HG03159 (cell line): ENCODE results near the gene SPARCL1.
"Not testable (repeated sequence)": the region's sequence is repeated elsewhere in the genome, so short reads cannot be mapped to it uniquely, and the experiment has no call there.

Source experiments
- ATAC-seq: cut with Tn5 transposase; IDR thresholded peaks from one replicate; pipeline ENCODE4 v1.9.1; 2021; ENCODE audit warnings: mild to moderate bottlenecking, moderate library complexity; ENCODE audit not compliant: unreplicated experiment

Gene SPARCL1

DNA sequence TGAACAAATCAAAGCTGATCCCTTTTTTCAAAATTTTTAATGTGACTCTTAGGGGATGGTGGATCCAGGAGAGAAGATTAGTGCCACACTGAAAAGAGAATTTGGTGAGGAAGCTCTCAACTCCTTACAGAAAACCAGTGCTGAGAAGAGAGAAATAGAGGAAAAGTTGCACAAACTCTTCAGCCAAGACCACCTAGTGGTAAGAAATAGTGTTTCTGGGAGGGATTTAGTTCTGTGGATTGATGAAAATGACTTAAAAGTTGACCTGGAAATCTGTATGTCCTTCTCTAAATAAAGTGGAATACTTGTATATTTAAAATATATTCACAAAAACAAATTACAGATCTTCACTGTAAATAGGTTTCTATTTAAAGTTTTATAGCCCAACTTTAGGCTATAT is 77.6 kb downstream of the SPARCL1 start:
- no peak for ATAC-seq

- not testable (repeated sequence) for ATAC-seq
Observed at GRCh38 chr4:87446375-87446774, 82.8 kb downstream of the SPARCL1 start.

DNA sequence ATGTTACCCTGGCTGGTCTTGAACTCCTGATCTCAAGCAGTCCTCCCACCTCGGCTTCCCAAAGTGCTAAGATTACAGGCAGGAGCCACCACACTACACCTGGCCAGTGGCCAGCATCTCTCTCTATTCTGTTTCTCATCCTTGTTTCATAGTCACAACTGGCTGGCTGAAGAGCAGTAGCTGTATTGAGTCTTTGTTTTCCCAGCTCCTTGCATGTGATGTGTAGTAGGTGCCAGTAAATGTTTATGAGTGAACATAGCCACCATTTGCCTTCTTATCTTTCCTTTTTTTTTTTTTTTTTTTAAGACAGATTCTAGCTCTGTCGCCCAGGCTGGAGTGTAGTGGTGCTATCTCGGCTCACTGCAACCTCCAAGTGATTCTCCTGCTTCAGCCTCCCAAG is 83.2 kb downstream of the SPARCL1 start:
- no peak for ATAC-seq

DNA sequence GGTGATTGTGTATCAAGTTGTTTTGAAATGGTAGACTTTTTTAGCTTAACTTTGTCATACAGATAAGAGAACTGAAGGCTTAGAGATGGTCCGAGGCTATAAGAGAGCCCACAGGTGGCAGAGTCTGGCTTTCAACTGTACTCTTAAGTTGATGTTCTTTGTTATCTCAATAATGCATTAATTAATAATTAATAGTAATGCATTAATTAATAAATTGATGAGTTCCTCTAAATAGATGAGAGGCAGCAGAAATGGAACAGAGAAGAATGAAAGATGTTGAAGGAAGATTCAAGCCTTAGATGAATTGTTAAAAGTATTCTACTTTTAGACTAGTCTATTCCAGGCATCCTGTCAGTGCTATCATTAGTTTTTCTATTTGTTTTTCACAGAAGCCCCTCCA is 84.4 kb downstream of the SPARCL1 start:
- no peak for ATAC-seq

- ATAC-seq = no peak
Observed at GRCh38 chr4:87442889-87443288, 86.3 kb downstream of the SPARCL1 start.

- ATAC-seq = no peak
Observed at GRCh38 chr4:87433342-87433741, 95.8 kb downstream of the SPARCL1 start.

DNA sequence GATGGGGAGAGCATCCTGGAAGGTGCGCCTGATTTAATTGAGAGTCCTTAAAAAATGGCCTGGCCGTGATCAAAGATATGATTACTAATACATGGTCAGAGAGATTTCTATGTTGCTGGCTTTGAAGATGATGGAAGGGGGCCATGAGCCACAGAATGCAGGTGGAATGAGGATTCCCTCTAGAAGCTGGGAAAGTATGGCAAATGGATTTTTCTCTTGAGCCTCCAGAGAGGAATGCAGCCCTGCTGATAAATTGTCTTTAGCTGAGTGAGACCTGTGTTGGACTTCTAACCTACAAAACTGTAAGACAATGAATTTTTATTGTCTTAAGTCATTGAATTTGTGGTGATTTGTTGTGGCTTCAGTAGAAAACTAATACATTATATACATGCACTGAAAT is 99.1 kb downstream of the SPARCL1 start:
- no peak for ATAC-seq

GRCh38 chr4:87428979-87429378 is 100.2 kb downstream of the SPARCL1 start:
- no peak for ATAC-seq

DNA sequence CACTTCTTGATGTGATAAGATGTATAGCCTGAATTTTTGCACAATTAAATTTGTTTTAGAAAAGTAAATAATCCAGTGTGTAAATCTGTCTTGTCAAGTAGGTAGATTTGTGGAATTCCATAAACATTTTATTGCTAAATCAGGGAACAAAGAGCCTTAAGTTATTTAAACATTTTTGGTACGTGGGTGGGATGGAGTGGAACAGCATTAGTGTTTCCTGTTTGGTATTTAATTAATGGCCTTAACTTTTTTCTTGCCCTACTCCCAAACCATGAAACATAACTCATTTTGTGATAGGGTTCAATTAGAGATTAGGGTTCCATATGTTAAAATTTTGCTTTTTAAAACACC is 101.7 kb downstream of the SPARCL1 start:
- ATAC-seq = no peak

GRCh38 chr4:87426865-87427517 is 102.2 kb downstream of the SPARCL1 start:
- ATAC-seq = no peak

GRCh38 chr4:87425711-87426110 is 103.5 kb downstream of the SPARCL1 start:
- ATAC-seq = no peak

GRCh38 chr4:87424099-87424543 is 105.1 kb downstream of the SPARCL1 start:
- ATAC-seq = not testable (repeated sequence)
